Left lobe of liver (tissue), 2 donors: Measurements from ENCODE around the gene KHNYN. TPM values are rescaled to one million over a fixed set of nuclear protein-coding genes. Genes with fewer than 3 reads are reported as not detected.
"Not testable (repeated sequence)": the region's sequence is repeated elsewhere in the genome, so short reads cannot be mapped to it uniquely, and the experiment has no call there.

Source experiments
- ATAC-seq: fragments of 200-7000 bp; cut with Tn5 transposase; one replicate; pipeline ENCODE4 v1.9.1; 2020; ENCODE audit warnings: mild to moderate bottlenecking, moderate library complexity
- DNase-seq: peaks from one replicate; pipeline ENCODE4 v3.0.0-alpha.2; 2020; ENCODE audit warnings: low spot score
- total RNA-seq: library from RNA; stranded (reverse); gene quantifications from one replicate; pipeline ENCODE4 v1.2.1, GENCODE V29; 2021
- donor health status: DM: no; HTN: no; CAD: no; lungs with moderate emphysema.
- donor health status: DM: no; HTN: yes; CAD: no.

KHNYN gene
- total RNA-seq, 1 donor from 2014 or later, result 29.3 TPM

DNA sequence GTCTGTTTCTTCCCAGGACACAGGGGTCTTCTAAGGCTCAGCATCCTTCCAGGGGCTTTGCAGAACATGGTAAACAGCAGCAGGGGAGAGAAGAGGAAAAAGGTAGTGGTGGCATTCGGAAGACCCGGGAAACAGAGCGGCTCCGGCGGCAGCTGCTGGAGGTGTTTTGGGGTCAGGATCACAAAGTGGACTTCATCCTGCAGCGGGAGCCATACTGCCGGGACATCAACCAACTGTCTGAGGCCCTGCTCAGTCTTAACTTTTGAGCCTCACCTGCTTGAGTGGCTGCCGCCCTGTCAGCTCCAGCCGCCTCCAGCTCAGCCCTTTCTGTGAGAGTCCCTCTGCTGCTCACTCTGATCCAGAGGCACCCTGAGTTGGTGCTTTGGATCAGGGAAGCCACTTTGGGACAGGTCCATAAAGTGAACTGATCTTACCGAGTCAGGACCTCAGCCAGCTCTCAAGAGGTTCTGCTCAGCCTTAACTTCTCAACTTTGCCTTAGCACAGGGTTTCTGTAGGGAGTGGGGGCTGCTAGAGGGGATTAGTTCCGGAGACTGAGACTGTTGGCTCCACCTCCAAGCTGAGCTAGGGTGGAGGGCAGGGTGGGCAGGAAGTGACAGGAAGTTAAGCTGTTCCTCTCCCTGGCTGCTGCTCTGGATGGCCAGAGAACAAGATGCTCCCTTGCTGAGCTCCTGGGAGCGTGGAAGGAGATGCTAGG is 7.4 kb downstream of the KHNYN start:
- DNase-seq (no peak), ATAC-seq (no peak)

GRCh38 chr14:24437736-24438067 is 7.9 kb downstream of the KHNYN start:
- ATAC-seq, result no peak

GRCh38 chr14:24438223-24439097 is 8.7 kb downstream of the KHNYN start:
- DNase-seq (no peak), ATAC-seq (no peak)

More at GRCh38 chr14:24437736-24438067, 7.9 kb downstream of the KHNYN start:
- DNase-seq, result no peak

DNA sequence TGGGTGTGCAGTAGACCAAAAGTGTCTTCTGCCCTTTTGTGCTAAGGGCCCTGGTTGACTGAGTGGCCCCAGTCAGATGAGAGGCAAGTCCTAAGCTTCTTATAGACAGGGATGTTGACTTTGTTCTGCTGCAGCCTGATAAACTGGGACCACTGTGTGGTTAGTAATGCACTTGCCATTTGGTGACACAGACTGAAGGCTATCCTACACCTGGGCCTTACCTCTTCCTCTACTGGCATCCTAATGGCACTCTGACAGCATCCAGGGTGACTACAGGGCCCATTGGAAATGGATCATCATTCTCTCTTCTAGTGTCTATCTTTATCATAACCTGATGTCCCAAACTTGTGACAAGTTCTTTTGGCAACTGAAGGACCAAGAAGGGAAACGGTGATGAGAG is 9.5 kb downstream of the KHNYN start:
- no peak for DNase-seq
- ATAC-seq, result no peak

GRCh38 chr14:24439830-24440605 is 10.3 kb downstream of the KHNYN start:
- ATAC-seq (no peak), DNase-seq (no peak)

GRCh38 chr14:24440606-24441399 is 11.0 kb downstream of the KHNYN start:
- no peak for DNase-seq
- ATAC-seq, result no peak

- ATAC-seq, result no peak
- DNase-seq, result no peak
These were observed 11.7 kb downstream of the KHNYN start for GRCh38 chr14:24441485-24441884.

DNA sequence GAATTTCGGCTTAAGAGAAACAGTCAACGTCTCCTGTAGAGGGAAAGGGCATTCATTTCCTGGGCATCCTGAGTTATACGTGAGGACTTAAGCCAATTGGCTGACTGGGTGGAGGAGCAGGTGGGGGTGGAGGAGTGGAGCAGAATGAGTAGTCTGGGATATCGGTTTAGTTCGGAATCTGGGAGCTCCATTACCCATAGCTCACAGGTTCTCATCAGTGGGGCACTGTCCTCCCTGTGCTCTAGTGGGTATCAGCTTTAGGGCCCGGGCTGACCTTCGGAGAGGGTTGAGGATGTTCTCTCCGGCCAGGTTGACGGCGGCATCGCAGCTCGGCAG is 12.1 kb downstream of the KHNYN start:
- ATAC-seq (no peak), DNase-seq (no peak)

DNA sequence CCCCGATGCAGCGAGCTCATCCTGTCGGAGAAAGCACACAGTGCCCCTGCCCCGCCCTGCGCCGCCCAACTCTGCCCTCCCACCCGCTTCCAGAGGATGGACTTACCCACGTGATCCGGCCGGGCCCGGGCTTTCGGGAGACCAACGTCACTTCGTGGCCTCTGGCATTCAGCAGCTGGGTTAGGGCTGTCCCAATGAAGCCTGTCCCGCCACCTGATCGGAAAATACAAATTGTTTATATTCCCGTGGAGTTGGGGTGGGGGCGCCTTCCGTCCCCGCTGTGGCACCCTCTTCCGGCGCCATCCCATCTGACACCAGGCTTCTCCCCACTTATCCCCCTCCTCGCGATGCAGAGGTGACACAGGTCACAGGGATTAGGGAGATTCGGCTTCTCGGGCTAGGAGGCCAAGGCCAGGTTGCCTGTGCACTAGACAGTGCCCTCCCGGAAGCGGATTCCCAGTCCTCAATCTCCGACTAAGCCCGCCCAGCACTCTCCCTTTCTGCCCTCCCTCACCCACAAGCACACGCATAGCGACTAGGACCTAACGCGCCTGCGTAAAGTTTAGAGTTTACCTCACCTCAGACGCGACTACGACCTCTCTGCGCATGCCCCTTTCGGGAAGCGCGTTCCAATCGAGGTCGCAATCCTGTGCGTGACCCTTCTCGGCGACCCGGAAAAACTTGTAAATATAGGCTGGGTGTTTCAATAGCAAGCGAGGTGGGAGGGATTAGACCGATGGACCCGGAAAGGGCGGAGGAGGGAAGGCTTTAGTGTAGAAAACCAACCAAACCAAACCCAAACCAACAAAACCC is 12.7 kb downstream of the KHNYN start, which contains the start of gene SDR39U1:
SDR39U1 (minus strand) TSS at position 537 of the 813 bp plus-strand sequence; CDS start at position 530, 7 bp downstream.
- ATAC-seq (peak; percentile 89), DNase-seq (peak; percentile 99)

GRCh38 chr14:24443053-24443665 is 13.4 kb downstream of the KHNYN start:
- no peak for DNase-seq
- ATAC-seq, result no peak

- not testable (repeated sequence) for ATAC-seq
These were observed 21.1 kb downstream of the KHNYN start for GRCh38 chr14:24450828-24451227.

DNA sequence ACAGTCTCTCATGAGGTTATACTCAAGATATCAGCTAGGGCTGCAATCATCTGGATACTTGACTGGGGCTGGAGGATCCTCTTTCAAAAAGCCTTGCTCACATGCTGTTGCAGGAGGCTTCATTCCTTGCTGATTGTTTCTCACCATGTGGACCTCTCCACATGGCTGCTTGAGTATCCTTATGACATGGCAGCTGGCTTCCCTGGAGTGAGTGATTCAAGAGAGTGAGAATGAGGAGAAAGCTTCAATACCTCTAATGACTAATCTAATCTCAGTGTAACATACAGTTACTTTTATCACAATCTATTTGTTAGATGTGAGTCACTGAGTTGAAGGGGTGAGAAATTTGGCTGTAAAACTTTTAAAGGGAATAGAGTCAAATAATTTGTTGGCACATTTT is 27.2 kb downstream of the KHNYN start:
- DNase-seq (no peak), ATAC-seq (no peak)

More at GRCh38 chr14:24450828-24451227, 21.1 kb downstream of the KHNYN start:
- not testable (repeated sequence) for DNase-seq

DNA sequence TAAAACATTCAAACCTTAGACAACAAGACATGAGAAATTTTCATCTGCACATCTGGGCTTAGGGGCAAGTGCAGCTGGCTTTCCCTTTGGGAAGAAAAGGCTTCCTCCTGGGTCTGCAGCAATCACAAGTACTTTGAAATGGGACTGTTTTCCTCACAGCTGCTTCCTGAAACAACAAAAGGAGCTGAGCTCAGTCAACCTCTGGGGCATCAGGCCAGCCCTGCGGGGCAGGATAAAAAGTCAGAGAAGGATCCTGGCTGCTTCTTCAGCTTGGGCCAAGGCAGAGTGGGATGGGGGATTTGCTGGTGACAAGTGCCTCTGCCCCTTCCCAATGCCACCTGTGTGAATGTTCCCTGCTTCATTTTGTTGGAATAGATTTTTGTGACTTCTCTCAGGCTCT is 29.0 kb downstream of the KHNYN start:
- DNase-seq, result no peak
- ATAC-seq, result no peak

- ATAC-seq, result no peak
- DNase-seq, result no peak
These were observed 29.6 kb downstream of the KHNYN start for GRCh38 chr14:24459331-24459730.

GRCh38 chr14:24461336-24461735 is 31.6 kb downstream of the KHNYN start:
- DNase-seq (no peak), ATAC-seq (no peak)

DNA sequence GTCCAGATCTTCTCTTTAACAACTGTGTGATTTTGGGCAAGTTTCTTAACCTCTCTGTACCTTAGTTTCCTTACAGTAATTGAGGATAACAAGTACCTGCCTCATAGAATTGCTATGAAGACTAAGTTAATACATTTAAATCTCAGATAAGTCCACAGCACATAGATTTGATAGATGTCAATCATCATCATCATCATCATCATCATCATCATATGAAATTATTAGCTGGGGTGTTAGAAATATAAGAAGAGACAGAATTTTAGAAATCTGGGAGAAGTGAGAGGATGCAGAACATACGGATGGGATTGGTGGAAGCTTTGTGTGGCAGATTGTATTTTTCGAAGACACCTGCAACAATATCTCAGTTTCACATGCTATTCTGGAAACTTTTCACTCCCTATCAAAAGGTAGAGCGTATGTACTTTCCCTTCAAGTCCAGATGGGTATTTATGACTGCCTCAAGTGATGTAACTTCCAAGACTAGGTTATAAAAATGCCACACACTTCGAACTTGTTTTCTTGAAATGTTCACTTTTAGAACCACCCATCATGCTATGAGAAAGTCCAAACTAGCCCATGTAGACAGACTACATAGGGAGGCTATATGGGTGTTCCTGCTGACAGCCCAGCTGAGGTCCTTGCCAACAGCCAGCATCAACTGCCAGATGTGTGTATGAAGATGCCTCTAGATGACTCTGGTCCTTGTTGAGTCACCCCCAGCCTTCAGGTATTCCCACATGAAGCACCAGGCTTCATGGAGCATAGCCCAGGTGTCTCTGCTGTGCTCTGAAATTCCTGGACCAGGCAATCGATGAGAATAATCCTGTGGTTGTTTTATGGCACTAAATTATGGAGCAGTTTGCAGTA is 33.5 kb downstream of the KHNYN start:
- no peak for ATAC-seq

GRCh38 chr14:24463884-24464785 is 34.4 kb downstream of the KHNYN start:
- DNase-seq, result no peak
- ATAC-seq, result no peak

More for the DNA sequence above, 33.5 kb downstream of the KHNYN start:
- DNase-seq, result no peak
